Endothelial cell of umbilical vein (primary cell): ENCODE results near the gene SCYL3. TPM values are rescaled to one million over a fixed set of nuclear protein-coding genes. Genes with fewer than 3 reads are reported as not detected.

Experiments
- BruUV-seq: library from RNA; stranded (reverse); fragments of 400-500 nt; replicated peaks from 2 replicates; lab custom pipeline; 2021; lab: Mats Ljungman, UMichigan
- CTCF ChIA-PET: fragments of 300-600, 350-600 bp; sonication (Branson Sonifier 250); formaldehyde crosslinking; loops from one replicate; lab custom pipeline; 2021; ENCODE audit warnings: antibody characterized with exemption, inconsistent platforms; lab: Charles Lee
- POLR2A ChIA-PET: fragments of 300-600, 350-600 bp; sonication (Branson Sonifier 250); formaldehyde crosslinking; loops from one replicate; lab custom pipeline; 2021; ENCODE audit warnings: antibody characterized with exemption, inconsistent platforms; lab: Charles Lee
- DNase-seq: peaks from one replicate; pipeline ENCODE4 v3.0.0-alpha.2; 2011; ENCODE audit warnings: low read depth, low spot score
- FAIRE-seq: peaks from 2 replicates; lab custom pipeline; 2011; peaks lifted over from hg19 to GRCh38; lab: Jason Lieb, UNC
- H2AFZ ChIP-seq: 2 replicates; pipeline ENCODE4 v1.6.0; 2012; ENCODE audit warnings: low read depth, low read length, control low read depth, inconsistent platforms
- H3K27ac ChIP-seq: 2 replicates; pipeline ENCODE4 v1.5.1; 2011; ENCODE audit warnings: low read depth, mild to moderate bottlenecking, control low read depth, low read length, moderate library complexity; ENCODE audit not compliant: insufficient read depth
- H3K27me3 ChIP-seq, 2 experiments: 2 replicates each; pipeline versions ENCODE4 v1.6.0 to v1.6.1; 2011; ENCODE audit warnings: low read length in 2 of 2, mixed read lengths in 1 of 2; ENCODE audit not compliant: control insufficient read depth in 2 of 2, insufficient read depth in 2 of 2
- H3K36me3 ChIP-seq, 2 experiments: 2 replicates in 1 of 2; 3 replicates in 1 of 2; pipeline ENCODE4 v1.5.1; 2011; ENCODE audit warnings: low read length in 2 of 2, mild to moderate bottlenecking in 1 of 2, moderate library complexity in 1 of 2; ENCODE audit not compliant: control insufficient read depth in 2 of 2, insufficient read depth in 2 of 2; ENCODE audit errors: extremely low read depth in 1 of 2
- H3K4me1 ChIP-seq: 3 replicates; pipeline ENCODE4 v1.5.1; 2011; ENCODE audit warnings: mild to moderate bottlenecking, low read length; ENCODE audit not compliant: control insufficient read depth, insufficient read depth; ENCODE audit errors: extremely low read depth
- H3K4me2 ChIP-seq: 2 replicates; pipeline ENCODE4 v1.6.1; 2011; ENCODE audit warnings: low read length, control low read depth, mixed read lengths; ENCODE audit not compliant: insufficient read depth
- H3K4me3 ChIP-seq, 3 experiments: fragments of 200-600 bp in 1 of 3; sonication (generic), shearing (Covaris generic) in 1 of 3; replicated peaks in 1 of 3; 2 replicates each; pipeline ENCODE4 v1.5.1; 2011 to 2016; ENCODE audit warnings: control low read depth in 3 of 3, low read length in 3 of 3, mild to moderate bottlenecking in 2 of 3, inconsistent platforms in 1 of 3, low read depth in 1 of 3, moderate library complexity in 1 of 3; ENCODE audit not compliant: insufficient read depth in 1 of 3
- H3K79me2 ChIP-seq: 2 replicates; pipeline ENCODE4 v1.6.0; 2012; ENCODE audit warnings: low read length, inconsistent platforms; ENCODE audit not compliant: control insufficient read depth, insufficient read depth
- H3K9ac ChIP-seq: replicated peaks from 2 replicates; pipeline ENCODE3; 2011; ENCODE audit warnings: low read length, control low read depth; ENCODE audit not compliant: insufficient read depth; ENCODE audit errors: extremely low read depth
- H3K9me1 ChIP-seq: replicated peaks from 3 replicates; pipeline ENCODE4 v1.6.0; 2011; ENCODE audit warnings: mild to moderate bottlenecking, low read length; ENCODE audit not compliant: control insufficient read depth, insufficient read depth; ENCODE audit errors: extremely low read depth
- H3K9me3 ChIP-seq: replicated peaks from 2 replicates; pipeline ENCODE4 v1.5.1; 2012; ENCODE audit warnings: low read length, inconsistent platforms; ENCODE audit not compliant: control insufficient read depth, insufficient read depth
- H4K20me1 ChIP-seq: replicated peaks from 2 replicates; pipeline ENCODE3; 2011; ENCODE audit warnings: mild to moderate bottlenecking, low read length; ENCODE audit not compliant: control insufficient read depth, insufficient read depth; ENCODE audit errors: extremely low read depth
- EZH2 ChIP-seq: IDR thresholded peaks from 2 replicates; pipeline ENCODE4 v1.6.1; 2012; ENCODE audit warnings: borderline replicate concordance, low read depth, mild to moderate bottlenecking, moderate library complexity, low read length, inconsistent platforms; ENCODE audit not compliant: severe bottlenecking
- FOS ChIP-seq: IDR thresholded peaks from 2 replicates; pipeline ENCODE4 v1.6.1; 2011; ENCODE audit warnings: mild to moderate bottlenecking, low read length, moderate library complexity, borderline replicate concordance; ENCODE audit not compliant: insufficient read depth
- GATA2 ChIP-seq: IDR thresholded peaks from 2 replicates; pipeline ENCODE4 v1.7.0; 2011; ENCODE audit warnings: low read depth, mild to moderate bottlenecking, moderate library complexity, mixed read lengths, low read length; ENCODE audit not compliant: insufficient read length, insufficient read depth
- JUN ChIP-seq: IDR thresholded peaks from 2 replicates; pipeline ENCODE4 v1.6.1; 2011; ENCODE audit warnings: borderline replicate concordance, low read depth; ENCODE audit not compliant: insufficient read length, insufficient read depth
- MYC ChIP-seq: IDR thresholded peaks from one replicate; pipeline ENCODE4 v1.6.1; 2011; ENCODE audit warnings: mild to moderate bottlenecking, low read depth, low read length
- POLR2A ChIP-seq: IDR thresholded peaks from 2 replicates; pipeline ENCODE4 v1.6.1; 2012; ENCODE audit warnings: low read depth, mild to moderate bottlenecking, control low read depth, low read length
- POLR2AphosphoS5 ChIP-seq: IDR thresholded peaks from 2 replicates; pipeline ENCODE4 v1.6.1; 2012; ENCODE audit warnings: low read depth, mild to moderate bottlenecking, control low read depth, low read length, moderate library complexity; ENCODE audit not compliant: insufficient read depth
- dilution Hi-C: fragments of 300-500 bp; cut with MboI; formaldehyde crosslinking; loops from one replicate; pipeline ENCODE4 v1.15.0; 2019; ENCODE audit warnings: low sequenced_read_pairs; ENCODE audit not compliant: extremely low pct_ligation_motif_present
- intact Hi-C: fragments of 100-400 bp; cut with micrococcal nuclease; formaldehyde crosslinking; loops from one replicate; pipeline ENCODE4 v1.10.0; 2022
- polyA plus RNA-seq, 4 experiments: library from polyadenylated mRNA; depleted of rRNA in 3 of 4; stranded (reverse) in 3 of 4; unstranded in 1 of 4; fragments of >200 nt; gene quantifications; 2 replicates each; pipeline versions ENCODE4 v1.2.1 to v1.2.3, GENCODE V29; 2011 to 2012; ENCODE audit warnings: missing spikeins in 1 of 4
- total RNA-seq: library from RNA; stranded (reverse); gene quantifications from 2 replicates; pipeline ENCODE4 v1.2.3, GENCODE V29; 2021
- TF ChIP-seq, protein P1 (sequence below): IDR thresholded peaks from 2 replicates; pipeline ENCODE4 v1.6.1; 2011; ENCODE audit not compliant: insufficient read depth, insufficient read length
- TF ChIP-seq, protein P2 (sequence below), 2 donors: IDR thresholded peaks; 1 replicate in 1 of 2; 2 replicates in 1 of 2; pipeline ENCODE4 v1.5.1; 2011; ENCODE audit warnings: low read length in 2 of 2, mild to moderate bottlenecking in 2 of 2, moderate library complexity in 2 of 2, control low read depth in 1 of 2, inconsistent platforms in 1 of 2, low read depth in 1 of 2; ENCODE audit not compliant: insufficient read depth in 1 of 2; ENCODE audit errors: extremely low read depth in 1 of 2

Gene SCYL3
- total and polyA plus RNA-seq, 2 donors (not counting 3 experiments of a cell fraction or from before 2014, with no cell fraction given): 3.3 to 6.2 TPM

DNA sequence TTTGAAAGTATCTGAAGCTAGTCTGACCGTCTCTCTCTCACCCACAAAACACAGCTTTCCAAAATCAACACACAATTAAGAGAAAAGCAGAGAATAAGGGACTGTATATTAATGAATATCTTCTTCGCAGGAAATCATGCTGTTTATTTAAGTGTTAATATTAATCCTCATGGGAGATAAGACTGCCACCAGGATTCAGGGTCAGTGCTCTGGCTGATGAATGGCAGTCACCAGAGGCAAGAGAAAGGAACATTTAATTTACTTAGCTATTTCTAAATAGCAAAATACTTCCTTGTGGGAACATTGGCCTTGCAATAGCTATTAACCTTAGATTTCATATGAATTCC is 2.2 kb downstream of the SCYL3 start:
- H3K36me3 ChIP-seq: peaks cover 0 to 5% of the 10 kb centered on the region in 2 experiments
- peaks cover 16% of the 10 kb centered on the region for H3K4me1 ChIP-seq
- no peak overlapping the region for H3K4me2 ChIP-seq
- H3K9me3 ChIP-seq: no peaks in the 10 kb centered on the region
- H3K27ac ChIP-seq: no peak overlapping the region
- H3K4me3 ChIP-seq: no peak overlapping the region
- H2AFZ ChIP-seq: no peak overlapping the region
- H3K9ac ChIP-seq: no peak overlapping the region
- dilution Hi-C loops: no loop called here
- DNase-seq (no peak), FAIRE-seq (no peak)
- no peaks in the 10 kb centered on the region for H4K20me1 ChIP-seq
- intact Hi-C loops: loop anchor here (5.0 kb wide), 4 partner anchors 51 to 784 kb away; partner anchors contain the start of genes ATP1B1 and GORAB
- TF ChIP-seq POLR2AphosphoS5 (no peak), POLR2A (no peak), MYC (no peak), EZH2 (no peak), FOS (no peak), GATA2 (no peak), JUN (no peak)
- TF ChIP-seq, protein P1, sequence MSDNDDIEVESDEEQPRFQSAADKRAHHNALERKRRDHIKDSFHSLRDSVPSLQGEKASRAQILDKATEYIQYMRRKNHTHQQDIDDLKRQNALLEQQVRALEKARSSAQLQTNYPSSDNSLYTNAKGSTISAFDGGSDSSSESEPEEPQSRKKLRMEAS: no peak
- TF ChIP-seq, protein P2, sequence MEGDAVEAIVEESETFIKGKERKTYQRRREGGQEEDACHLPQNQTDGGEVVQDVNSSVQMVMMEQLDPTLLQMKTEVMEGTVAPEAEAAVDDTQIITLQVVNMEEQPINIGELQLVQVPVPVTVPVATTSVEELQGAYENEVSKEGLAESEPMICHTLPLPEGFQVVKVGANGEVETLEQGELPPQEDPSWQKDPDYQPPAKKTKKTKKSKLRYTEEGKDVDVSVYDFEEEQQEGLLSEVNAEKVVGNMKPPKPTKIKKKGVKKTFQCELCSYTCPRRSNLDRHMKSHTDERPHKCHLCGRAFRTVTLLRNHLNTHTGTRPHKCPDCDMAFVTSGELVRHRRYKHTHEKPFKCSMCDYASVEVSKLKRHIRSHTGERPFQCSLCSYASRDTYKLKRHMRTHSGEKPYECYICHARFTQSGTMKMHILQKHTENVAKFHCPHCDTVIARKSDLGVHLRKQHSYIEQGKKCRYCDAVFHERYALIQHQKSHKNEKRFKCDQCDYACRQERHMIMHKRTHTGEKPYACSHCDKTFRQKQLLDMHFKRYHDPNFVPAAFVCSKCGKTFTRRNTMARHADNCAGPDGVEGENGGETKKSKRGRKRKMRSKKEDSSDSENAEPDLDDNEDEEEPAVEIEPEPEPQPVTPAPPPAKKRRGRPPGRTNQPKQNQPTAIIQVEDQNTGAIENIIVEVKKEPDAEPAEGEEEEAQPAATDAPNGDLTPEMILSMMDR (IDR thresholded peaks at IDR 0.05; ENCODE audit: extremely low read depth in 1 of 2, insufficient read depth in 1 of 2, low read depth in 1 of 2, low read length in 2 of 2): no peak
- no peaks in the 10 kb centered on the region for H3K9me1 ChIP-seq
- ChIA-PET POLR2A (no interaction called here), CTCF (interaction anchor here (0.9 kb wide), 1 partner anchor 33 kb away, joined by 3 read pairs; no protein-coding TSS in a partner anchor)
- no peaks in the 10 kb centered on the region for H3K27me3 ChIP-seq
- BruUV-seq: no TSS peak
- peaks cover 23% of the 10 kb centered on the region for H3K79me2 ChIP-seq
